ENCODE measurements around the gene WDR70.
"Not testable (repeated sequence)": the region's sequence is repeated elsewhere in the genome, so short reads cannot be mapped to it uniquely, and the experiment has no call there.

The WDR70 gene

GRCh38 chr5:37575541-37576489 is 196.7 kb downstream of the WDR70 start:
- peak; percentile 85 for DNase-seq

DNA sequence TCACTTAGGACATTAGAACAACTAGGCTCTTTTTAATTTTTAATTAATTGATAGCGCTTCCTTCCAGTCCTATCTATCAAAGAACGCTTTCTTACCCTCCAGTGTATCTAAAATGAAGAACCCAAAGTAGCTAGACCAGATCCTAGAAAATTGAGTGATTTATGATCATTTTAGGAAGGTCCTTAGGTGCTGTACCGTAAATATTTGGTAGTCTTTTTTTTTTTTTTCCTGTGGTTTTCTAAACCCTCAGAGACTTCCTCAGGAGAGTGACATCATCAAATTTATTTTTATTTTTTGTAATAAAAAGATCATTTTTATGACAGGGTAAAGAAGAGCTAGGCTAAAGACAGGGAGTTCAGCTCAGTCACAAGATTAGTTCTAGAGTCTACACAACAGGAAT is 197.4 kb downstream of the WDR70 start:
- DNase-seq = no peak

GRCh38 chr5:37578176-37578575 is 199.1 kb downstream of the WDR70 start:
- DNase-seq = no peak

DNA sequence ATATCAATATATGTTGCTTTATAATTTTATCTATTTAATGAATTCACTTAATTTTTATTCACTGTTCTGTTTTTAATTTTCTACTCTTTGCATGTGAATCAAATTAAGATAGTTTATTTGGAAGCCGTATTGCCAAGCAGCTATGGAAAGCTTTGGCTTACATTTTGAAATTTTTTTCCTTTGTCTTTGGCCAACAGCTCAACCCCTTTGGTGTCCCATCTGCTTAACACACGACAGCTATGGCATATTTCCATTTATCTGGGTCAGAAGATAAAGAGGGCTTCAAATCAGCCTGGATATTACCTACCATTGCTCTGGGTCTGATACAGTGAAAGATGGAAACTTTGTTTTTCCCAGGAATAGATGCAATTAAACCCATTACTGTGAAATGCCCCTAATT is 201.0 kb downstream of the WDR70 start:
- DNase-seq = peak; percentile 20

DNA sequence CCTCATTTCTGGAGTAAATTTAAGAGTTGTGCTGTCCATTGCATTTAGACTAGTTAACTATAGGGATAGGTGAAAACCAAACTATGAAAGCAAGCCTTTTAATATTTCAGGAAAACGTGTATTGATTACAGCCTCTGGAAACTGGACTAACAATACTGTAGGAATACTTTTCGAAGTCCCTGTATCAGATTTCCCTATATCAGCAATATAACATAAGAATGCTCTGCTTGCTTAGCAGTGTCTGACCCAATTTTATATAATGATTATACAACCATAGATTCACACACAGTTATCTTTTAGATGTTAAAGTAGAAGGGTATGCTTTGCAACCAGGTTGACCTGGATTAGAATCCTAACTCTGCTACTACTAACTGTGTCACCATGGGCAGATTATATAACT is 203.1 kb downstream of the WDR70 start:
- no peak for DNase-seq

GRCh38 chr5:37593292-37593691 is 214.2 kb downstream of the WDR70 start:
- DNase-seq = not testable (repeated sequence)

- not testable (repeated sequence) for DNase-seq
These were observed 215.7 kb downstream of the WDR70 start for GRCh38 chr5:37594864-37595263.

DNA sequence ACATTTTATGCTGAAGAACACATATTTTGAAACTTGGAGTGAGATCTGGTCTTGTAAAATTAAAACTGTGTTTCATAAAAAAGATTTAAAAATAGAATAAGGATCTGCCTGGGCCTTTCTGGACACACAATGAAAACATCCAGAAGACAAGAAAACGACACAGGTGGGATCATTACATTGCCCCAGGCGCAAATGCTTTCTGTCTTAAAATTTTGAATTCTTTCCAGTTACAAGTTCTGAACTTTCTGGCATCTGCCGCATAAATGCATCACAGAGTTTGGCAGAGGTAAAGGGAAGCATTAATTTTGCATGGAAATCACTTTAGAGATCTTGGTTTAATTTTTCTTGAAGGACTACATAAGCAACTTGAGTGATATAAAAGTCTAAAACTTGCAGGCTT is 219.6 kb downstream of the WDR70 start:
- DNase-seq = no peak

GRCh38 chr5:37601163-37601562 is 222.0 kb downstream of the WDR70 start:
- DNase-seq = no peak

GRCh38 chr5:37603072-37603471 is 224.0 kb downstream of the WDR70 start:
- no peak for DNase-seq

DNA sequence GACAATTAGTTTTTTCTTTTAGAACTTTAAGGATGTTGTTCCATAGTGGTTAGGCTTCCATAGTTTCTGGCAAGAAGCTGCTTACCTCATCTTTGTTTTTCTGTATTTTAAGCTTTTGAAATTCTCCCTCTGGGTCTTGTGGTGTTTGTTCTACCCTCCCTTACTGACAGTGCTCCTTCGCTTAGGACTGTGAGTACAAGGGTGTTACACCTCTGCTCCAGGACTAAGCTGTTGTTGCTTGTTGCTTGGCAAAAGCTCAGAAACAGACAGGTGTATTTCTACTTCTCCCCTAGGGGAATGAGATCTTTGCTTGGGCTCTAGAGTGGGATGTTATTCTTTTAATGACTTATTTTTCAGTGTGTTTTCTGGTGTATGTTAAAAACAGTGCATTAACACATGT is 225.2 kb downstream of the WDR70 start:
- DNase-seq = no peak

GRCh38 chr5:37606148-37606547 is 227.0 kb downstream of the WDR70 start:
- no peak for DNase-seq

DNA sequence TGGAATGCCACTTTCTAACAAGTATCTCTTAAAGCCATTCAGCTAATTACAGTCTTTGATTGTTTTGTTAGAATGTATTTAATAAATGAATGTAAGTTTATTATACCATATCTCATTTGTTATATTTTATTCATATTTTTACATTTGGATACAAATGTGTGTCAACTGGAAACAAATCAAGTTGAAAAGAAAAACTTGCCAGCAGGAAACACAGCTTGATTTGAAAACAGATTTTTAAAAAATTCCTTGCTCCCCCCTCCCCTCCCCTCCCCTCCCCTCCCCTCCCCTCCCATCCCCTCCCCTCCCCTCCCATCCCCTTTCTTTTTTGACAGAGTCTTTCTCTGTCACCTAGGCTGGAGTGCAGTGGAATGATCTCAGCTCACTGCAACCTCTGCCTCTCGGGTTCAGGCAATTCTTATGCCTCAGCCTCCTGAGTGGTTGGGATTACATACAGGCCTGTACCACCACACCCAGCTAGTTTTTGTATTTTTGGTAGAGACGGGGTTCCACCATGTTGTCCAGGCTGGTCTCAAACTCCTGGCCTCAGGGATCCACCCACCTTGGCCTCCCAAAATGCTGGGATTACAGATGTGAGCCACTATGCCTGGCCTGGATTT is 227.6 kb downstream of the WDR70 start:
- DNase-seq = no peak

- DNase-seq = no peak
These were observed 236.1 kb downstream of the WDR70 start for GRCh38 chr5:37615184-37615583.

DNA sequence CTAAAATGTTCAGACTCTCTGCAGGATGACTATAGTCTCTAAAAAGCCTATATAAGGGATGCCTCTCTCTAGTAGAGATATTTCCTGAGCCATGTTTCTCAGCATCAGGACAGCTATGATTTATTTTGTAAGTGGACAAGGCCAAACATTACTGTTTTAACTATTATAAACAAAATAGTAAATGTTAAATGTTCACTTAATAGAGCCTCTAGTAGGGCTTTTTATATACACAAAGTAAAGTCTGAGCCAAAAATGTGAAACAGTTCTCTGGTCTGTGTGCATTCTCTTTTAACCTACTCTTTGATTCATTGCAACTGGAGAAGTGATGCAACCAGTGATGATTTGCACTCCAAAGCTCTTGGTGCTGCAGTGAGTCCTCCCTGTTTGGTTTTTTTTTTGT is 240.2 kb downstream of the WDR70 start:
- DNase-seq = no peak

- not testable (repeated sequence) for DNase-seq
These were observed 243.2 kb downstream of the WDR70 start for GRCh38 chr5:37622354-37622753.

- DNase-seq = no peak
These were observed 247.1 kb downstream of the WDR70 start for GRCh38 chr5:37626266-37626665.

GRCh38 chr5:37628876-37629275 is 249.8 kb downstream of the WDR70 start:
- DNase-seq = no peak

DNA sequence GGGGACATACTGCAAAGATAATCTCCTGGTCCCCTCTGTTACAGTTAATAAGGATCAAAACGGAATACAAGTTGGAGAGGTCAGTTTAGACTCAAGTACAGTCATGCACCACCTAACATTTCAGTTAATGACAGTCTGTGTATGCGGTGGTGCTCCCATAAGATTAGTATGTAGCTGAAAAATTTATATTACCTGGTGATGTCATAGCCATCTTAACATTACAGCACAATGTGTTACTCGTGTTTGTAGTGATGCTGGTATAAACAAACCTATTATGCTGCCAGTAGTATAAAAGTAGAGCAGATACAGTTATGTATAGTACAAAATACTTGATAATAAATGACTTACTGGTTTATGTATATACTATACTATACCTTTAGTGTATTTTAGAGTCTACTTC is 252.8 kb downstream of the WDR70 start:
- no peak for DNase-seq

GRCh38 chr5:37637165-37637845 is 258.2 kb downstream of the WDR70 start:
- DNase-seq = no peak

- DNase-seq = no peak
These were observed 259.8 kb downstream of the WDR70 start for GRCh38 chr5:37638897-37639296.

- no peak for DNase-seq
These were observed 261.0 kb downstream of the WDR70 start for GRCh38 chr5:37640088-37640487.

GRCh38 chr5:37641933-37642332 is 262.8 kb downstream of the WDR70 start:
- DNase-seq = no peak

DNA sequence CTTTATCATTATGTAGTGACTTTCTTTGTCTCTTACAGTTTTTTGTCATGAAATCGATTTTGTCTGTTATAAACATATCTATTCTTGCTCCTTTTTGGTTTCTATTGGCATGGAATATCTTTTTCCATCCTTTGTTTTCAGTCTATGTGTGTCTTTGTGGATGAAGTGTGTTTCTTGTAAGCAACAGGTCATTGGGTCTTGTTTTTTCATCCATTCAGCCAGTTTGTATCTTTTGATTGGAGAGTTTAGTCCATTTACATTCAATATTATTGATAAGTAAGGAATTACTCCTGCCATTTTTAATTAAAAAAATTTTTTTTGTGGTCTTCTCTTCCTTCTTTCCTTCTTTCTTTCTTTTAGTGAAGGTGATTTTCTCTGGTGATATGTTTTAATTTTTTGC is 266.6 kb downstream of the WDR70 start:
- DNase-seq = no peak

Data from hematopoietic multipotent progenitor cell treated with erythropoietin and hydrocortisone succinate and interleukin-3 and kit ligand, for 8 days (in vitro differentiated cells).